Activated naive CD8-positive, alpha-beta T cell treated with anti-CD3 and anti-CD28 coated beads, Interleukin-2, amount 50 U/mL, for 16 hours (primary cell): ENCODE measurements around the gene CNPY1.

Experiments
- DNase-seq: peaks from one replicate; pipeline ENCODE4 v3.0.0-alpha.2; 2020; ENCODE audit warnings: low read depth, low spot score

The CNPY1 gene

DNA sequence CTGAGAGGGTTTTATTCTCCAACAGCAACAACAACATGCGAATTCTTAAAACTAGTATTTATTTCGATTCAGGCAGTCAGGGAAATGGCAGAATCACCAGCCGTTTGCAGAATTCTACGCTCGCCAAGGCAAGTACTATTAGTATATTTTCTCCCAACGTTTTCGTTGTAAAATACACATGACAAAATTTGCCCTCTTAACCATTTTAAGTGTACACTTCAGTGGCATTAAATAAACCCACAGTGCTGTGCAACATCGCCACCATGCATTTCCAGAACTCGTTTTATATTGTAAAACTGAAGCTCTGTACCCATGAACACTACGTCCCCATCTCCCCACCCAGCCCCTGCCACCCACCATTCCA, 77.6 kb downstream of the CNPY1 start:
- DNase-seq = no peak

DNA sequence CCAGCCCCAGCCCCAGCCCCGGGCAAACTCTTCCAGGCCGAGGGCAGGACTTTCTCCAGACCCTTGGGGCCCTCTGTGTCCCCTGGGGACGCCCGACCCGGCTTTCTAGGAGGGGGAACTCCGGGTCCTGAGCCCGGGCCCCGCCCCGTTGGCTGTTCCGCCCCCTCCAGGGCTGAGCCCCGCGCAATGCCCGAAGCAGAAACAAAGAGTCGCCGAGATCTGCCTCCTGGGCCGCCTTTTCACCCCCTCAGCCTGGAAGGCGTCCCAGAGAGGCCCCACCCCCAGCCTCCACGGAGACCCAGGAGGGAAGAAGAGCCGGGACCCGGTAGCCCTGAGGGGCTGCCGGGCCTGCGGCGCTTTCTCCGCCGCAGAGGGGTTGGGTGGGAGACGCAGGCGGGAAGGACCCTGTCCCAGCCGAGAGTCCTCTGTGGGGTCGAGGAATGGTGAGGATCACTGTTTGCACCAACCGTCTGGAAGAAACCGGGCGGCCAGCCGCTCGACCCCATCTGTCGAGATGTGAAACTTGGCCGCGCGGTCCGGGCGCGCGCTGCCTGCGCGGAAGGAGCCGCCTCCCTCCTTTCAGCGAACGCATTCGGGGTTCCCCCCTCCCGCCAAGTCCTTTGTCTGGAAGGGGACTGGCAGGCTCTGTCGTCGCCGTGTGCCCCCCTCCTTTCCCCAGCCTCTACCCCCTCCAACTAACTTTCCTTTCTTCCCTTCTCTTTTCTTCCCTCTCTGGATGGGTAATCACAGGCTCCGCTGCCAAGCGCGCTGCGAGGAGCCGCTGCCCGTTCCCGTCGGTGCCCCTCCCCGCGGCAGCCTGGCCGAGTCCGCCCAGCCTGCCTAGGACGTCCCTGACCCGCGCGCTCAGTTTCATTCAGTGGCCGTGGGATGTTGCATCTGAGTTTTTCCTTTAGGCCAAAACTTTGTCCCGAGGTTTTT, 78.2 kb downstream of the CNPY1 start:
- DNase-seq = no peak

DNA sequence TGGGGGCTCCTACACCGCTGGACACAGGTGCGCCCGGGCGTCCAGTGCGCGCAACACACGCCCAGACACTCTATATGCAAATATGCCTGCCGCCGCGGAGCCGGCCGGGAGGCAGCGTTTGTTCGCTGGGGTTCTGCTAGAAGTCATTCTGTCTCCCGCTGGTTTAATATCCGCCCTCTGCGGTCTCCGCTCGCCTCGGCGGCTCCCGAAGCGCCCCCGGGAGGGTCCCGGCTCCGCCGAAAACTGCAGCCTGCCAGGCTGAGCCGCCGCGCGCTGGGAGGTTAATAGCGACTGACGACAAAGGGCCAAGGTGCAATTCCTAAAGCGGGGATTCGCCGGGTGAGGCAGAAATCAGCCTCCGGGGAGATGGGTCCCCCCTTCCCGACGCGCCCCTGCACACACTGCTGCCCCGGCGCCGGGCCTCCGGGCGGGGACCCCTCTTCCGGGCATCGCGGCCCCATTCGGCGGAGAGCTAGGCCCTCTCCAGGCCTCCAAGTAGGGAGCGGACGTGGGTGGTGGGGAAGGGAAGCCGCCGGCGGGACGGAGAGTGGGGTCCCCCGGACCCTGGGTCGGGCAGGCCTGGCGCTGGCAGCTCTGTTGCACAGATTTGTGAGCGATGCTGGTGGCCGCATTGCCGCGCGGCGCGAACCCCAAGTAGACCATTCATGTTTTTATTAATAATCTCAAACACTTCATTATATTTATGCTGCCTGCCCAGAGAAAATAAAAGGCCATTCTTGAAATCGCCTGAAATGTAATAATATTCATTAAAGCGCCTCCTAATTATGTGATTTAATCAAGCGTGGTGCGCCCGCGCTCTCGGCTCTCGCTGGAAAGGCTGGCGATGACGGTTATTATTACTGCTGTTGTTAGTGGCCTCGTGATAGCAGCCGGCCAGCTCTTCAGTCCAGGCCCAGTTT, 79.3 kb downstream of the CNPY1 start:
- DNase-seq = no peak

DNA sequence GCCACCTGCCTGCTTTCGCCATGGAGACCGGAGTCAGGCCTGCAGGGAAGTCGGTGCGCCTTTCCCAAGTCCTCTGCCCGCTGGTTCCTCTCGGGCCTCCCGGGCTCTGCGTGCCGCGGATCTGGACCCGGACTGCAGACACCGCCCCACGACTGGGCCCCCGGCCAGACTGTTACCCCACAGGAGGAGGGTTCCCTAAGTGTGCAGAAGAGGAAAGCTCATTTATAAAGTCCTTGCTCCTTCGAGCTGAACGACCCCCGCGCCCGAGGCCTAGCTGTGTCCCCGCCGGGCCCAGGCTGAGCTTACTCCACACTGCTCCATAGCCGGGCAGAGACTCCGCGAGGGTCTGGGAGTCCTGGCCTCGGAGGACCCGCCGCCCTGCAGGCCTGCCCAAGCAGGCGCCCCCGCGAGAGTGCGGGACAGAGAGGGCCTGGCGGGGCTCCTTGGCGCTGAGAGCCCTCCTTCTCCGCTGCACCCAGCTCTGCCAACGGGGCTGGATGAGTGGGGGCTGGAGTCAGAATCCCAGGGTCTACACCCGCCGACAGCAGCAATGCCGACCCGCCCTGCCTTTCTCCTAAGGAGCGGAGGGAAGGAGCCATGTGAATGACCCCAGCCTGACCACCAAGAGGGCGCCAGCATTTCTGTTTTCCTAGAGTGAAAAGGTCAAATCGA, 80.1 kb downstream of the CNPY1 start:
- no peak for DNase-seq

DNA sequence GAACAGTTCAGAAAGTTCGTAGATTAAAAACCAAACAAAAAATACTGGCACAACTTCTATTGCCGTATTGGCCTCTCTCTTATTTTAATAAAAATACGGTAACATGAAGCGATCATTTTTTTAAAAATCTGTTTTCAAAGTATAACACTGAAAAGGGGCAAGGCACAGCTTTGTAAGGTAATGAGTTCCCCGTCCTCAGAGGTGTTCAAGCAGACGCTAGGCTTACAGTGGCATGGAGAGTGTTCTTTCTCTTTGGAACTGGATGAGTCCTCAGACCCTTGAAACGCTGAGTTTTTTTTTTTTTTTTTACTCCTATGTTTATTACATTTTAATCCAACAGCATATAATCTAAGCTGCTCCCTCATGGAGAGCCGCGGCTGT, 80.6 kb downstream of the CNPY1 start:
- DNase-seq = no peak

DNA sequence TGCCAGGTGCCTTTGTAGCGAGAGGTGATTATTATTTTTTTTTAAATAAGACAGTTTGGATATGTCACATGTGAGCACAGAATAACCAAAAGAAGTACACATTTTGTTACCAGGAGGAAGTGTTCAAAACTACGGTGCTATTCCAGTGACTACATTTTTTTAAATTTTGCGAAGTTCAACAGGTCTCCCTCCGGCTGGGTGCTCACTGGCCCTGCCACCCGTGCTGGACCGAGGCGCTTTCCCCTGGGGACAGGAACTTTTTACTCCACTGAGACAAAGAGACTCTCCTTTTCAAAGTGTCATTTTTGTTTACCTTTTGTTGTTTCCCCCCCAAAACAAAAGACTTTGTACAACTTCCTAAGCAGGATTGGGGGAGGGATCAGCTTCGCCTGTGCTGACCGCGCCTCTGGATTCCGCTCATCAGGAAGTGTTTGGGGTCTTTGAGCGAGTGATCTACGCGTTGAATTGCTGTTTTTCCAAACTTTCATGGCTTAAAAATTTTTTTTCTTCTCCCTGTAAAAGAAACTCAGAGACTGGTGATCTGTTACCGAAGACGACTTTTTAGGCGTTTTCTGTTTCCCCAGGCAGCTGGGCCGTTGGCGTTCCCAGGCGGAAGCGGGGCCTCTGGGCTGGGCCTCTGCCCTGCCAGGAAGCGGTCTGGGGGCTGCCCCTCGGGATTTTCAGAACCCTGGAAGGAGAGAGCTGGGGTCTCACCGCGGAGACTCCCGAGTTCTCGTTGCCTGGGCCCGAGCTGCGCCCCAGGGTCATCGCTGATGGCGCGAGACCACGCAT, 81.2 kb downstream of the CNPY1 start:
- no peak for DNase-seq

DNA sequence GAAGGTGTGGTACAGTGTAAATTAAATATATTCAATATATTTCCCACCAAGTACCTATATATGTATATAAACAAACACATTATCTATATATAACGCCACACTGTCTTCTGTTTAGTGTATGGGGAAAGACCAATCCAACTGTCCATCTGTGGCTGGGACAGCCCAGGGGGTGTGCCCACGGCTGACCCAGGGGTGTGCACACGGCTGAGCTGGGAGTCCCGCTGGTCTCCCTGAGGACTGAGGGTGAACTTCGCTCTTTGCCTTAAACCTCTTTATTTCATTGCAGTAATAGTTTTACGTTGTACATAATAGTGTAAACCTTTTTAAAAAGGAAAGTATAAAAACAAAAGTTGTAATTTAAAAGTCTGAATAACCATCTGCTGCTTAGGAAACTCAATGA, 82.2 kb downstream of the CNPY1 start:
- DNase-seq = no peak

DNA sequence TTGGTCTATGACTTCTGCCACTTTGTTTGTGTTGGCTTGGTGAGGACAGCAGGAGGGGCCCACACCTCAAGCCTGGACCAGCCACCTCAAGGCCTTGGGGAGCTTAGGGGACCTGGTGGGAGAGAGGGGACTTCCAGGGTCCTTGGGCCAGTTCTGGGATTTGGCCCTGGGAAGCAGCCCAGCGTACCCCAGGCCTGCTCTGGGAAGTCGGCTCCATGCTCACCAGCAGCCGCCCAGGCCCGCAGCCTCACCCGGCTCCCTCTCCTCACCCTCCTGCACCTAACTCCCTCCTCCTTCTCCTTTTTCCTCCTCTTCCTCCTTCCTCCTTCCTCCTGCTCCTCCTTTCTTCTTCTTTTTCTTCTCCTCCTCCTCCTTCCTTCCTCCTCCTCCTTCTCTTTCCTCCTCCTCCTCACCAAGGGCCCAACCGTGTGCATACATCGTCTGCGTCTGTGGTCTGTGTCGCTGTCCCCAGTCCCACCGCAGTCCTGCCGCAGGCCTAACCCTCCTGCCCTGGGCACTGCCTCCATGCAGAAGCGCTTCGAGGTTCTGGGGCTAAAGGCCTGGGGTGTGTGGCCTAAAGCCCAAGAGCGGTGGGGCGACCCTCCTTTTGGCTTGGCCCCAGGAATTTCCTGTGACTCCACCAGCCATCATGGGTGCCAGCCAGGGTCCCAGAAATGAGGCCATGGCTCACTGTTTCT, 83.1 kb downstream of the CNPY1 start:
- DNase-seq = no peak

DNA sequence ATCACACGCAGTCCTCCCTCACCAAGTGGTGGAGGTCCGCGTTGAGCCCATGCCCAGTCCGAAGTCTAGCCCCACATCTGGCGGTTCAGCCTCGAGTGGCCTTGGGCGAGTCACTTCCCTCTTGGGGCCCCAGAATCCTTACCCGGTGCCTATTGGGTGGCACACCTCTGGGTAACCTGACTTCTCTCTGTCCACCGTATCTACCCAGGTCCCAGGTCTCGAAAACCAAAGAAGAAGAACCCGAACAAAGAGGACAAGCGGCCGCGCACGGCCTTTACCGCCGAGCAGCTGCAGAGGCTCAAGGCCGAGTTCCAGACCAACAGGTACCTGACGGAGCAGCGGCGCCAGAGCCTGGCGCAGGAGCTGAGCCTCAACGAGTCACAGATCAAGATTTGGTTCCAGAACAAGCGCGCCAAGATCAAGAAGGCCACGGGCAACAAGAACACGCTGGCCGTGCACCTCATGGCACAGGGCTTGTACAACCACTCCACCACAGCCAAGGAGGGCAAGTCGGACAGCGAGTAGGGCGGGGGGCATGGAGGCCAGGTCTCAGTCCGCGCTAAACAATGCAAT, 84.1 kb downstream of the CNPY1 start:
- DNase-seq = no peak

DNA sequence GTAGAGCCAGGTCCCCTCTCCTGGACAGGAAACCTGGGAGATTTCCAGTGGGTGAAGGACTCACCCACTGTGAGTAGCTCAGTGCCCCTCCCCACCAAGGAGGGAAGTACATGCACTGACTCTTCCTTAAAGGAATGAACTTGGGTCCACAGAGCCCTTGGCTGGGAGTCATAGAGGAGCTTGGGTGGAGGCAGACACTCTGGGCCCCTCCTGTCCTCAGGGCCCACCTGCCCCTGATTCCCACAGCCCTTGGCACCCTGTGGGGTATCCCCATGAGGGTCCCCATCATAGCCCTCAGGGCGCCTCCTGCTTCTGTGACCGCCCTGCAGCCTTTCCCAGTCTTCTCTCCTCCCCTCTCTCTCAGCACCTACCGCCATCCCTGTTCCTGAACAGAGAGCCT, 84.7 kb downstream of the CNPY1 start:
- DNase-seq = no peak

DNA sequence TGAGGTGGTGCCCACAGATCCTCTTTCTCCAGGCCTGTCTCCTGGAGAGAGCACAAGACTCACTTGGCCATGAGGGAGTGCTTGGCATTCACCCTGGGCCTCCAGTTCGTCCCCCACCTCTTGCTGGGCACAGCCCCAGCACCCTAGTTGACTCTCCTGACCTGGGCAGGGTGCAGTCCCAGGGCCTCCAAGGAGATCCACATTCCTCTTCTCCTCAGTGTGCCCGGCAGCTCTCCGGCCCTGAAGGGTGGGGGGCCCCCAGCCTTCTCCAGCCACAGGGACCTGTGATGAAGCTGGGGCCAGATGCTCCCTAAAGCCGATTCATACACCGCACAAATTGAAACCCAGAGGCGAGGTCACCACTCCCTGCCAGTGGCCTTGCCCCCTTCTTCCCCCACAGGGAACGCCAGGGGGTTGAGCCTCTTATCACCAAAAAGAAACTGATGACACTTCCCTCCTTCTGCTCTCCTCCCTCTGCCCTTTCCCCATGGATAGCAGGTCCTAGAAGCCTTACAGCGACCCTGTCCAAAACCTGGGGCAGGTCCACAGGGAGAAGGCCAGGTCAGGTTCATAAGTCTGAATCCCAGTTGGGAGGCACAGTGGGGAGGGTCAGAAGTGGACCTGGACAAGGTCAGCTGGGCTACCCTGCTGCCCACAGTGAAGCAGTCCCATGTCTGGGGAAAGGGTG, 85.3 kb downstream of the CNPY1 start:
- DNase-seq = no peak

DNA sequence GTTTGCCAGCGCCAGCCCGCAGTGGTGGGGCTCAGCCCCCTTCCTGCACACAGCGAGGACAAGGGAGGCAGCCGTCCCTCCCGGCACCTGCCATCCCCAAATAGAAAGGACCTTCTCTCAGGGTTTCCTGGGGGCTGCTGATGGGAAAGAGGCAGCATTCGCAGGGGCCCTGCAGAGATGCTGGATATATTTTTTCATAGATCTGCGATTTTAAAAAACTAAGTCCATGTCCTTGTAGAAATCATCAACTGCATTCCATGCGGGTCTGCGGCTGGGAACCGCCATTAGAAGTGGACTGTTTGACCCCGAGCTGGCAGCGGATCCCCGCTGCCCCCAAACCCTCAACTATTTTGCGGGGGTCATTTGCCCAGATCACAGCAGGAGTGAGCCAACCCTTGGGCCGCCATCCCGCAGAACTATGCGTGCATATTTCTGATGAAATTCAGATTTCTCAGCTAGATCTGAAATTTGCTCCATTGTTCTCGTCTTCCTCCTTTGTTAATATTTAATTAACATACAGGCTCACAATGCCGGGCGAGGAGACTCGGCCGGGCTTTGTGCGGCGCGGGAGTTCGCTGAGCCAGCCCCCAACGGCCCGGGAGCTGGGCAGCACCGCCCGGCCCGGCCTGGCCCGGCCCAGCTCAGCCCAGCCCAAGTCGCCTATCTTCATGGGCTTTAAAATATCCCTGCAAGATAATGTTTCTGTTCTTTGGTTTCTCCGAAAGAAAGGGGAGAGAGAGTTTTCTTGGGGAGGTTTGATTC, 86.5 kb downstream of the CNPY1 start:
- no peak for DNase-seq

DNA sequence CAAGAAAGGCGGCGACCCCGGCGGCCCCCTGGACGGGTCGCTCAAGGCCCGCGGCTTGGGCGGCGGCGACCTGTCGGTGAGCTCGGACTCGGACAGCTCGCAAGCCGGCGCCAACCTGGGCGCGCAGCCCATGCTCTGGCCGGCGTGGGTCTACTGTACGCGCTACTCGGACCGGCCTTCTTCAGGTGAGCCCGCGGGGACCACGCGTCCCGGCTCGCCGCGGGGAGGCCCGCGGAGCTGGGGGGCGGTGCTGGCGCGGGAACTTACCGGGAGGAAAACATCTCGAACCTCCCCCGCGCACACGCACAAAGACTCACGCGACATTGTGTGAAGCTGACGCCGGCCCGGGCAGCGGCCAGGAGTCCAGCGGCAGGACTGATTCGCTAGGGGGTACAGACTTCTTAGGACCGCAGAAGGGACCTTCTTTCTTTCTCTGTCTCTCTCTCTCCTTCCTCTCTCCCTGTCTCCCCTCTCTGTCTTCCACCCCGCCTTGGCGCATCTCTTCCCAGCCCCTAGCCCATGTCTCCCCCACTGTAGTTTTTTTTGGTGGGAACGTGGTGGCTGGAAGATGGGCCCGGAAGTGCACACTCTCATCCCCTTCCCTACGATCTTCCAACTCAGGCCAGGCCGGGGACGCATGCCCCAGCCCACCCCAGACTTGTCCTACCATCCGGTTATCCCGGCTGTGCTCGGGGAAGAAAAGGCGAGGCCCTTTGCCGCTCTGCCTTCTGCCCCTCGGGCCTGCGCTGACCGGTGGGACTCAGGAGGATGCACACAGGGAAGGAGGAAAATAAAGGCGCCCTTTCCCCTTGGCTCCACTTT, 87.3 kb downstream of the CNPY1 start:
- no peak for DNase-seq

DNA sequence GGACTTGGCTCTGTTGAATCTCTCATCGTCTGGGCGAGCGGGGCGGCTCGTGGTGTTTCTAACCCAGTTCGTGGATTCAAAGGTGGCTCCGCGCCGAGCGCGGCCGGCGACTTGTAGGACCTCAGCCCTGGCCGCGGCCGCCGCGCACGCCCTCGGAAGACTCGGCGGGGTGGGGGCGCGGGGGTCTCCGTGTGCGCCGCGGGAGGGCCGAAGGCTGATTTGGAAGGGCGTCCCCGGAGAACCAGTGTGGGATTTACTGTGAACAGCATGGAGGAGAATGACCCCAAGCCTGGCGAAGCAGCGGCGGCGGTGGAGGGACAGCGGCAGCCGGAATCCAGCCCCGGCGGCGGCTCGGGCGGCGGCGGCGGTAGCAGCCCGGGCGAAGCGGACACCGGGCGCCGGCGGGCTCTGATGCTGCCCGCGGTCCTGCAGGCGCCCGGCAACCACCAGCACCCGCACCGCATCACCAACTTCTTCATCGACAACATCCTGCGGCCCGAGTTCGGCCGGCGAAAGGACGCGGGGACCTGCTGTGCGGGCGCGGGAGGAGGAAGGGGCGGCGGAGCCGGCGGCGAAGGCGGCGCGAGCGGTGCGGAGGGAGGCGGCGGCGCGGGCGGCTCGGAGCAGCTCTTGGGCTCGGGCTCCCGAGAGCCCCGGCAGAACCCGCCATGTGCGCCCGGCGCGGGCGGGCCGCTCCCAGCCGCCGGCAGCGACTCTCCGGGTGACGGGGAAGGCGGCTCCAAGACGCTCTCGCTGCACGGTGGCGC, 88.1 kb downstream of the CNPY1 start, which contains the start of gene EN2:
Gene EN2, plus strand, starts transcription at position 19 of the 767 bp plus-strand sequence. Its CDS starts 249 bp downstream, at position 268.
- no peak for DNase-seq

DNA sequence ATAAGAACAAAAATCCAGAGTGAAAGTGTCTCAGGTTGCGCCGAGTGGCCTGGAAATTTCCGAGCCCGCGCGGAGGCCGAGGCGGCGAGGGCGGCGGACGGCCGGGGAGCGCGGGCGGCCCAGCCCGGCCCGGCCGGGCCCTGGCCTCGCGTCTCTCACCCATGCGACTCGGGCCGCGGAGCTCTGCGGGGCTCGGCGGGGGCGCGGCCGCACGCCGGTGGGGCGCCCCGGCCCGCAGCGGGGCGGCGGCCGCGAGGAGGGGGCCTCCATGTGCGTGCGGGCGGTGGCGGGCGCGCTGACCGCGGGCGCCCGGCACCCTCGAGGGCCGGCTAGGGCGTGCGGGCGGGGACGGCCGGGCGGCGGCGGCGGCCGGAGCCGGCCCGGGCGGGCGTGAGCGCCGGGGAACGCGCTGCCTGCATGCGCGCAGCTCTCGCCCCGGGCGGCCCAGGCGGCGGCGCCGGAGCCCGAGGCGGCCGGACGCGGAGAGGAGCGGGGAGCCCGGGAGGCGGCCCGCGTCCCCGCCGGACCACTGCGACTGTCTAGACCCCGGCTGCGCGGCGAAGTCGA, 88.7 kb downstream of the CNPY1 start:
- no peak for DNase-seq

DNA sequence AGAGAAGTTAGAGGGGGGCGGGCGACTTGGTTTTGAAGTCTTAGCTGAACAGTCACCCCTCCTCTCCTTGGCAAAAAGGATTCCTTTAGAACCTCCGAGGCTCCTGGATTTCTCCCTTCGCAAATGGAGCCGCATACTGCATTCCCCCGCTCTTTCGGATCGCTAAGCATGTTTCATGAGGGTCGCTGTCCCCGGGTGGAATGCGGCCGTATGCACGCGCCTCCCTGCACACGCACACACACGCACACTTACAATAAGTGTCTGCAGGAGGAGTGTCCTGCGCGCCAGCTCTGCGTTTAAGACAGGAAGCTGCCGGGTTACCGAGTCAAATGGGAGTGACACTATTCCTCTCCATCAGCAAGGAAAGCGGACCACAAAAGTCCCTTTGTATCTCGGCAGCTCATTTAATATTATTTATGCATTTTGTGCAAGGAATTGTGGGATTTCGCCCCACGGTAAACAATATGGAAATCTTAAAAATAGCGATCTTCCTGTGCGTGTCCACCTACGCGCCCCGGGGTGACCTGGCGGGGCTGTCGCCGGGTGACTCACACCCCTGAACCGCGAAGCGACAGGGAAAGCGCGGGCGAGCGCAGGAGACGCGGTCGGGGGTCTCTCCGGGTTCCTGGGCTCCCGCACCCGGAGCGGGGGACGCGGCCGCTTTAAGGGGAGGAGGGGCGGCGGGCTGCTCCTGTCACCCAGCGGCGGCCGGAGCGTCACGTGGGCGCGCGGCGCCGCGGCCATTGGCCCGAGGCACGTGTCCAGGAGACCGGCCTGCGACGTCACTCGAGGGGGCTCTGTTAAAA, 89.4 kb downstream of the CNPY1 start:
- no peak for DNase-seq
